Measurements from ENCODE around the gene GRAP.

DNA sequence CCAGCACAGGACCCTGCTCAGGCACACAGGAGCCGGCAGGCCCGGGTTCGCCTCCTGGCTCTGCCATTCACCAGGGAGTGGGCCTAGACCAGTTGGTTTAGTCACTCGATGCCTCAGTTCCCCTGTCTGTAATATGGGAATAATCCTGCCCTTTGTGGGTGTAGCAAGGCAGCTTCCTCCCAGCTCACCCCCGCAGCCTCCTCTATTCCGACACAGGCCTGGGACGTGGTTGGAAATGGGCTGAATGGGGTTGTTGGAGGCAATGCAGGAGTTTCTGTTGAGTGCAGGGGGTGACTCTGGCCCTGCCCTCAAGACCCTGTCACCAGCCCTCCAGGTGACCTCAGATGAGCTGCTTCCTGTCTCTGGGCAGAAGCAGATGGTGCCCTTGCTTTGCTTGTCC lies 75.0 kb downstream of the GRAP start:
- TF ChIP-seq, protein P1, sequence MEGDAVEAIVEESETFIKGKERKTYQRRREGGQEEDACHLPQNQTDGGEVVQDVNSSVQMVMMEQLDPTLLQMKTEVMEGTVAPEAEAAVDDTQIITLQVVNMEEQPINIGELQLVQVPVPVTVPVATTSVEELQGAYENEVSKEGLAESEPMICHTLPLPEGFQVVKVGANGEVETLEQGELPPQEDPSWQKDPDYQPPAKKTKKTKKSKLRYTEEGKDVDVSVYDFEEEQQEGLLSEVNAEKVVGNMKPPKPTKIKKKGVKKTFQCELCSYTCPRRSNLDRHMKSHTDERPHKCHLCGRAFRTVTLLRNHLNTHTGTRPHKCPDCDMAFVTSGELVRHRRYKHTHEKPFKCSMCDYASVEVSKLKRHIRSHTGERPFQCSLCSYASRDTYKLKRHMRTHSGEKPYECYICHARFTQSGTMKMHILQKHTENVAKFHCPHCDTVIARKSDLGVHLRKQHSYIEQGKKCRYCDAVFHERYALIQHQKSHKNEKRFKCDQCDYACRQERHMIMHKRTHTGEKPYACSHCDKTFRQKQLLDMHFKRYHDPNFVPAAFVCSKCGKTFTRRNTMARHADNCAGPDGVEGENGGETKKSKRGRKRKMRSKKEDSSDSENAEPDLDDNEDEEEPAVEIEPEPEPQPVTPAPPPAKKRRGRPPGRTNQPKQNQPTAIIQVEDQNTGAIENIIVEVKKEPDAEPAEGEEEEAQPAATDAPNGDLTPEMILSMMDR (IDR thresholded peaks at IDR 0.05; ENCODE audit: low read depth, low read length): no peak
- TF ChIP-seq POLR2A (IDR thresholded peaks at IDR 0.05; ENCODE audit: extremely low read depth, insufficient read length): no peak
